Effector CD4-positive, alpha-beta T cell (primary cell): ENCODE data around the gene WDR81.
"Not testable (repeated sequence)": the region's sequence is repeated elsewhere in the genome, so short reads cannot be mapped to it uniquely, and the experiment has no call there.

ENCODE experiments used
- DNase-seq: peaks from one replicate; pipeline ENCODE4 v3.0.0-alpha.2; 2020
- total RNA-seq: gene quantifications from one replicate; lab custom pipeline; 2026; lab: John Stamatoyannopoulos, UW

WDR81 gene
- 152 reads per million, percentile 89 among the genes with 10 or more reads in this experiment for total RNA-seq

DNA sequence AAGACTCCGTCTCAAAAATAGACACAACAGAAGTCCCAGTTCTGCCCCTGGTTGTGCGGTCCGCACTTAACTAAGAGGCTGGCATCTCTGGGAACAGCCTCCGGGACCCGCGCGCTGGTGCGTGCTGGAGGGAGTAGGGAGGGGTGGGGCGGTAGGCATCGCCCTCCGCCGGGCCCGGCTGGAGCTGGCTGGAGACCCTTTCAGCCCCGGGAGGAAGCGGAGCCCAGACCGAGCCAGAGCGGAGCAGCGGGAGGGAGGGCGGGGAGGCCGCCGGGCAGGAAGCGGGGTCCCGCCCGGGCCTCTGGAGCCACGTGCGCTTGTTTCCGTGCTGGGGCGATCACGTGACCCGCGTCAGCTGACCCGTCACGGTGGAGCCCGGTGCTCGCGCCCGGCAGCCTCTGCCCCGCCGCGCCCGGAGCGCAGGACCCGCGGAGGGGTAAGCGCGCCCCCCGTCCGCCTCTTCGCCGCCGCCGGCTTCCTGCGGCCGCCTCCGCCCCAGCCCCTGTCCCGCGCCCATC lies at the start of gene WDR81:
Gene WDR81 (plus strand): TSS at position 354 of the 518 bp plus-strand sequence. CDS start 256 bp downstream, outside the sequence.
- peak; percentile 86 for DNase-seq

- no peak for DNase-seq
Observed at GRCh38 chr17:1676401-1676800, 48.1 kb upstream of the WDR81 start.

DNA sequence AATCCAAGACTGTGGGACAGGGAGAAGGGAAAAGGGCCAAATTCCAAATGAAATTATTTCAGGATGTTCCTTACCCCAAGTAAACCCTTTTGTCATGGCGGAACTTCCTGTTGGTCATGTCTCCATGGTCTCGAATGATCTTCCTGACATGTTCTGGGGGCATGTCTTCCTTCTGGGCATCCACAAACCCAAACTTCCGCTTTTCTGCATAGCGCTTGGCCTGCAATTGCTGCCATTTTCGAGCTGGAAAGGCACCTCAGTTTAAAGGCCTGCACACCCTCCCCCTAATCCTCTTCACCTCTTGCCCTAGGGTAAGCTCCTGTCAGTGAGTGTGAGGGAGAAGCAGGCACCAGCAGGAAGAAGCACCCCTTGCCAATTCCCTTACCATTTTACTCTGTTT lies 41.0 kb upstream of the WDR81 start:
- no peak for DNase-seq

DNA sequence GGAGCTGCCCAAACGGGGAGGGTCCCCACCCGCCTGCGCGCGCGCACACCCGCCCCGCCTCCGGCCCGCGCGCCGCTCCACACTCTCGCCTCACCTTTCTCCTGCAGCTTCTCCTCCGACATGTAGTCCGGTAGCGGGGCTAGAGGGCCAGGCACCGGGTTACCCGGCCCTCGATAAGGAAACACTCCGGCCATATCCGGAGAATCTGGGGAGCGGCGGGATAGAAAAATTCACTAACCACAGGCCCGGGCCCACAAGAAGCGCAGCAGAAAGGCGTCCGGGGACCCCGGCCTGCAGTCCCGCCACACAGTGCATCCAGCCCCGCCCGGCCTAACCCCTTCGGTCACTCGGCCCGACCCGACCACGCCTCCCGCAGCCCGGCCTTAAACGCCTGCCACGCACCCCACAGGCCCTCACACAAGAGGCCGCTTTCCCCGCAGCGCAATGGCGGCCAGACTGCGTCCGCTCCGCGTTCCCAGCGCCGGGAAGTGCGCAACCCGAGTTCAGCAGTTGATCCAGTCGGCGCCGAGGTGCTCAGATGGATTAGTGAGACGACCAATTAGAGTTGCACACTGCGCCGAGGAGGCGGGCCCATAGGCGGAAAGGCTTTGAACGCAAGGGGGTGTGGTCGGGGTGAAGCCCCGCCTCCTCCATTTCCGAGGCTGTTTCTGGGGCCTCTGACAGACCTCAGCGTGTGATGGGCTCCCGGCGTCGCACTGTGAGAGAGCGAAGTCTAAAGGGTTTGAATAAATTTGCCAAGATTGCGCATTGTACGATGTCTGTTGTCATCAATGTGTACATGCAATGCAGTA lies 39.9 kb upstream of the WDR81 start, which contains the start of gene PRPF8:
Gene PRPF8 (minus strand): TSS at position 490 of the 812 bp plus-strand sequence. CDS start 296 bp downstream, at position 194.
- DNase-seq = peak; percentile 96

- no peak for DNase-seq
Observed at GRCh38 chr17:1686086-1686485, 38.4 kb upstream of the WDR81 start.

- DNase-seq = not testable (repeated sequence)
Observed at GRCh38 chr17:1688405-1688804, 36.1 kb upstream of the WDR81 start.

DNA sequence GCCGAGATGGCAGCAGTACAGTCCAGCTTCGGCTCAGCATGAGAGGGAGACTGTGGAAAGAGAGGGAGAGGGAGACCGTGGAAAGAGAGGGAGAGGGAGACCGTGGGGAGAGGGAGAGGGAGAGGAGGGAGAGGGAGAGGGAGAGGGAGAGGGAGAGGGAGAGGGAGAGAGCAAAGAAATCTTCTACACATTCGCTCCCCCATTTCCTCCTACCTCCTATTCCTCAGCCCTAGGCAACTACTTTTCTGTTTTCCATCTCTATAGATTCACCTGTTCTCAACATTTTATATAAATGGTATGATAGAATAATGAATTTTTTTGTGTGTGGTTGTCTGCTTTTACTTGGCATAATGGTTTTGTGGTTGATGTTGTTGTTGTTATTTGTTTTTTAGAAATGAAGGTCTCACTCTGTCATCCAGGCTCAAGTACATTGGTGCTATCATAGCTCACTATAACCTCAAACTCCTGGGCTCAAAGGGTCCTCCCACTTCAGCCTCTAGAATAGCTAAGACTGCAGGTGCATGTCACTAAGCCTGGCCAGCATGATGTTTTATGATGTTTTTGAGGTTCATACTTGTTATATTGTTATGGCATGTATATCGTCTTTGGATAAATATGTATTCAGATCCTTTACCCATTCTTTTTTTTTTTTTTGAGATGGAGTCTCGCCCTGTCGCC lies 33.8 kb upstream of the WDR81 start:
- DNase-seq = no peak

GRCh38 chr17:1693339-1693738 lies 31.2 kb upstream of the WDR81 start:
- no peak for DNase-seq

- DNase-seq = no peak
Observed at GRCh38 chr17:1695365-1695764, 29.1 kb upstream of the WDR81 start.

DNA sequence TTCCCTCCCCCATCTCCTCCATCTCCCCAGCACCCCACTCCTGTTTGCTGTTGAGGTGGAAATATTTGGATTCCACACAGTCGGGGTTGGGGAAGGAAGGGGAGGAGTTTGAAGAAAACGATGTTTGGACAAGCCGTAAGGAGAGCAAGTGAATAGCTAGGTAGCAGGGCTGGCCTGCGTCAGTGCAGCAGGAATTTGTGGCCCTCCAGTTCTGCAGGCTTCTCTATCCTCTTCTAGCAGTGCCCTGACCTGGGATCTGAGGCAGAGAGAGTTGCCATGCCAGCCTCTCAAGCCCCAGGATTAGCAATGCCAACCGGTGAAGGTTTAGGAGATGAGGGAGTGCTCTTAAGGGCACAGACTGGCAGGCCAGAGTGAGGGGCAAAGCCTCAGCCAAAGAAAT lies 26.8 kb upstream of the WDR81 start:
- DNase-seq = no peak

GRCh38 chr17:1699891-1700290 lies 24.6 kb upstream of the WDR81 start:
- DNase-seq = not testable (repeated sequence)

- no peak for DNase-seq
Observed at GRCh38 chr17:1703063-1703462, 21.4 kb upstream of the WDR81 start.

- no peak for DNase-seq
Observed at GRCh38 chr17:1705004-1705403, 19.5 kb upstream of the WDR81 start.

DNA sequence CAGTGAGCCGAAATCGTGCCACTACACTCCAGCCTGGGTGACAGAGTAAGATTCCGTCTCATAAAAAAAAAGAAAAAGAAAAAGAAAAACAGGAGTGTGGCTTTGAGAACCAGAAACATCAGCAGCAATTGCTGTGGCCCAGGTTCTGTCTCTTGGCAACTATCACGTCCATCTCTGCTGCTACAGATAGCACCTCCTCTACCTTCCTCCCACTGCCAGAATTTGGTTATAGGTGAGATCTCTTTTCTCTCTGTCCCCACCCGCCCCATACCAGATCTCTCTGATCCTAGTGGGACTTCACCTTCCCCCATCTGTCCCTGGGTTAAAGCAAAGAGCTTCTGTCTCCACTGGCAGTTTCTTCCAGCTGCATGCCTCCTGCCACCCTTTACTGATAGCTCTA lies 17.4 kb upstream of the WDR81 start:
- no peak for DNase-seq

DNA sequence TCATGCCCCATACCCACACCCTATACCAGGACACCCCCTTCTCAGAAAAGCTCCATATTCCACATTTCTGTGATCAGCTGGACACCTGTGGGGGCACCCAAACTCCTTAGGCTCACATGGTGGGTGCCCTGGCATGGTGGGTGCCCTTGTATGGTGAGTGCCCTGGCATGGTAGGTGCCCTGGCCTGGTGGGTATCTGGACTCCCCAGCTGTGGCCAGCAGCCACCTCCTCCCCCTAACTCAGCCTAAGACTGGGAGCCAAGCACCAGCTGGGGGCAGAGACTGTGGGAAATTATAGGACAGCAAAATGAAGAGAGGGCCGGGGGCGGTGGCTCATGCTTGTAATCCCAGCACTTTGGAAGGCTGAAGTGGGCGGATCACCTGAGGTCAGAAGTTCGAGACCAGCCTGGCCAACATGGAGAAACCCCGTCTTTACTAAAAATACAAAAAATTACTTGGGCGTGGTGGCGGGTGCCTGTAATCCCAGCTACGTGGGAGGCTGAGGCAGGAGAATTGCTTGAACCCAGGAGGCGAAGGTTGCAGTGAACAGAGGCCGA lies 15.6 kb upstream of the WDR81 start:
- DNase-seq = not testable (repeated sequence)

GRCh38 chr17:1709403-1709951 lies 15.0 kb upstream of the WDR81 start:
- no peak for DNase-seq

DNA sequence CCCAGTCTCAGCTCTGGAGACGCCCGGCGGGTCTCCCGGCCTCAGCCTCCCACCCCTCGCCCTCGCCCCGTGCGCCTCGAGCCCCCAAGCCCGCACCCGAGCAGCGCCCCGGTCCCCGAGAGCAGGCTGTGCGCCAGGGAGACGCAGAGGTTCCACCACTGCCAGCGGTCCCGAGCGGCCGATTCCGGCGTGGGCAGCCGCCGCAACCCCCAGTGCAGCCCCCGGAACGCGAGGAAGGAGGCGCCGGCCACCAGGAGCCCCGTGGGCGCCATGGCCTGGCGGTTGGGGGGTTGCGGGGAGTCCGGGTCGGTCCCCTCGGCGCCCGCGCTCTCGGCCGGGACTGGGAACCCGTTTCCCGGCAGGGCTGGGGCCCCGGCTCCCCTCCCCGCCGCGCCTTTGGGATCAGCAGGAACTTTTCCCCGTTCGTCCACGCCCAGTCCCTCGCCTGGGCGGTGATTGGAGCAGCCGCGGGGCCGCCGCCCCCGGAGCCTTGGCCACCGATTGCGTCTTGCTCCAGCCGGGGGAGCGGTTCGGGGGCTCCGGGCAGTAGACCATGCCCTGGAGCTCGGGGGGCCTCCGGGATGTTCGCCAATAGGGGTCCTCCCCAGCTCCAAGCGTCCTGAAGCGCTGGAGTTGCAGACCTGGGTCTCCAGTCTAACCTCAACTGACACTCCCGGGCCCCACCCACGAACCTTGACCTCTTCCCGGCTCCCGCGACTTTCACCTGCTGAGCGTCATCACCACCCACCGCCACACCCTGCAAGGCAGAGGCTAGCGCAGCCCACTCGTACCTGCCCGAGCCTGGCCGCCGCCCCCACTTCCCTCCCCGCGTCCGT lies 14.3 kb upstream of the WDR81 start, which contains the start of gene TLCD2:
Gene TLCD2 (minus strand): TSS at position 407 of the 836 bp plus-strand sequence. CDS start 135 bp downstream, at position 272.
- no peak for DNase-seq

- no peak for DNase-seq
Observed at GRCh38 chr17:1710807-1711553, 13.5 kb upstream of the WDR81 start.

GRCh38 chr17:1711804-1712203 lies 12.7 kb upstream of the WDR81 start:
- DNase-seq = no peak

- no peak for DNase-seq
Observed at GRCh38 chr17:1712271-1712670, 12.2 kb upstream of the WDR81 start.
